ENCODE results near the gene SERPINB5.

SERPINB5 gene

GRCh38 chr18:63470751-63471150, 6.0 kb upstream of the SERPINB5 start:
- no peak for DNase-seq

GRCh38 chr18:63472380-63472779, 4.4 kb upstream of the SERPINB5 start:
- no peak for DNase-seq

- no peak for DNase-seq
Measured at GRCh38 chr18:63477200-63477599, 442 bp downstream of the SERPINB5 start.

- DNase-seq = no peak
Measured at GRCh38 chr18:63477968-63478367, 1.2 kb downstream of the SERPINB5 start.

- DNase-seq = no peak
Measured at GRCh38 chr18:63479826-63480225, 3.1 kb downstream of the SERPINB5 start.

GRCh38 chr18:63480476-63480875, 3.7 kb downstream of the SERPINB5 start:
- no peak for DNase-seq

GRCh38 chr18:63480915-63481314, 4.2 kb downstream of the SERPINB5 start:
- no peak for DNase-seq

- DNase-seq = no peak
Measured at GRCh38 chr18:63487676-63488075, 10.9 kb downstream of the SERPINB5 start.

GRCh38 chr18:63488160-63488559, 11.4 kb downstream of the SERPINB5 start:
- no peak for DNase-seq

GRCh38 chr18:63492851-63493250, 16.1 kb downstream of the SERPINB5 start:
- no peak for DNase-seq

- DNase-seq = no peak
Measured at GRCh38 chr18:63495675-63496074, 18.9 kb downstream of the SERPINB5 start.

GRCh38 chr18:63505566-63506335, 29.0 kb downstream of the SERPINB5 start:
- DNase-seq = peak; percentile 5

- DNase-seq = no peak
Measured at GRCh38 chr18:63506336-63506646, 29.5 kb downstream of the SERPINB5 start.

GRCh38 chr18:63508596-63508995, 31.8 kb downstream of the SERPINB5 start:
- DNase-seq = no peak

GRCh38 chr18:63511285-63511684, 34.5 kb downstream of the SERPINB5 start:
- no peak for DNase-seq

- no peak for DNase-seq
Measured at GRCh38 chr18:63514326-63514725, 37.6 kb downstream of the SERPINB5 start.

GRCh38 chr18:63514888-63515678, 38.3 kb downstream of the SERPINB5 start:
- DNase-seq = no peak

- DNase-seq = no peak
Measured at GRCh38 chr18:63515801-63516200, 39.0 kb downstream of the SERPINB5 start.

- DNase-seq = peak; percentile 69
Measured at GRCh38 chr18:63518178-63519012, 41.6 kb downstream of the SERPINB5 start.

GRCh38 chr18:63520053-63520685, 43.4 kb downstream of the SERPINB5 start:
- no peak for DNase-seq

- no peak for DNase-seq
Measured at GRCh38 chr18:63523660-63524059, 46.9 kb downstream of the SERPINB5 start.

GRCh38 chr18:63527251-63527650, 50.5 kb downstream of the SERPINB5 start:
- no peak for DNase-seq
